Forelimb muscle (tissue), 1 donor: Measurements from ENCODE around the gene PSMG3. TPM values are rescaled to one million over a fixed set of nuclear protein-coding genes. Genes with fewer than 3 reads are reported as not detected.

ENCODE experiments used
- DNase-seq: peaks from one replicate; pipeline ENCODE4 v3.0.0-alpha.2; 2013; ENCODE audit warnings: low read depth
- polyA plus RNA-seq: library from polyadenylated mRNA; unstranded; fragments of 120-200 nt; gene quantifications from one replicate; pipeline ENCODE4 v1.2.1, GENCODE V29; 2013; ENCODE audit not compliant: insufficient read length

PSMG3 gene
- polyA plus RNA-seq, result 19.2 TPM

- DNase-seq, result no peak
Observed at GRCh38 chr7:1569833-1570632, at the start of gene PSMG3. Gene PSMG3 (minus strand): TSS chr7:1570032. CDS start chr7:1569339, 693 bp downstream.

GRCh38 chr7:1618475-1618874, 48.6 kb upstream of the PSMG3 start:
- no peak for DNase-seq

GRCh38 chr7:1617957-1618356, 48.1 kb upstream of the PSMG3 start:
- DNase-seq, result no peak

- no peak for DNase-seq
Observed at GRCh38 chr7:1616741-1617140, 46.9 kb upstream of the PSMG3 start.

GRCh38 chr7:1611708-1612241, 41.9 kb upstream of the PSMG3 start:
- DNase-seq, result no peak

GRCh38 chr7:1610678-1611302, 41.0 kb upstream of the PSMG3 start:
- no peak for DNase-seq

- no peak for DNase-seq
Observed at GRCh38 chr7:1610013-1610677, 40.3 kb upstream of the PSMG3 start.

GRCh38 chr7:1609023-1609422, 39.2 kb upstream of the PSMG3 start:
- no peak for DNase-seq

GRCh38 chr7:1608318-1608717, 38.5 kb upstream of the PSMG3 start:
- no peak for DNase-seq

GRCh38 chr7:1607696-1608095, 37.9 kb upstream of the PSMG3 start:
- no peak for DNase-seq

- no peak for DNase-seq
Observed at GRCh38 chr7:1607001-1607400, 37.2 kb upstream of the PSMG3 start.

GRCh38 chr7:1604383-1604782, 34.6 kb upstream of the PSMG3 start:
- DNase-seq, result no peak

- DNase-seq, result no peak
Observed at GRCh38 chr7:1603346-1604225, 33.8 kb upstream of the PSMG3 start.

GRCh38 chr7:1602386-1602785, 32.6 kb upstream of the PSMG3 start:
- DNase-seq, result no peak

- DNase-seq, result no peak
Observed at GRCh38 chr7:1601956-1602355, 32.1 kb upstream of the PSMG3 start.

- no peak for DNase-seq
Observed at GRCh38 chr7:1599640-1600395, 30.0 kb upstream of the PSMG3 start.

GRCh38 chr7:1598961-1599639, 29.3 kb upstream of the PSMG3 start:
- no peak for DNase-seq

GRCh38 chr7:1598286-1598685, 28.5 kb upstream of the PSMG3 start:
- DNase-seq, result no peak

- DNase-seq, result no peak
Observed at GRCh38 chr7:1597791-1598190, 28.0 kb upstream of the PSMG3 start.
